Breast epithelium (tissue), 4 donors: ENCODE measurements around the gene FASN. TPM values are rescaled to one million over a fixed set of nuclear protein-coding genes. Genes with fewer than 3 reads are reported as not detected.

Source experiments
- DNase-seq, 2 donors: peaks; one replicate each; pipeline ENCODE4 v3.0.0-alpha.2; 2019; ENCODE audit warnings: low spot score in 2 of 2
- H3K27ac ChIP-seq, 2 donors: fragments of 200-600 bp; sonication (generic) in 1 of 2; one replicate each; pipeline ENCODE4 v1.5.1; 2016 to 2019; ENCODE audit warnings: mild to moderate bottlenecking in 1 of 2
- H3K27me3 ChIP-seq, 2 donors: fragments of 200-600 bp; sonication (generic) in 1 of 2; one replicate each; pipeline versions ENCODE4 v1.5.1 to v1.6.0; 2017 to 2019; ENCODE audit warnings: control low read depth in 1 of 2, mild to moderate bottlenecking in 1 of 2
- H3K36me3 ChIP-seq: fragments of 200-600 bp; one replicate; pipeline ENCODE4 v1.5.1; 2019
- H3K4me1 ChIP-seq, 2 donors: fragments of 200-600 bp; sonication (generic); one replicate each; pipeline ENCODE4 v1.5.1; 2016 to 2019; ENCODE audit warnings: control low read depth in 1 of 2
- H3K4me3 ChIP-seq, 3 donors: fragments of 200-600 bp; sonication (generic); 1 replicate in 2 of 3; 2 replicates in 1 of 3; pipeline ENCODE4 v1.5.1; 2016 to 2019; ENCODE audit warnings: mild to moderate bottlenecking in 3 of 3, moderate library complexity in 2 of 3
- H3K9me3 ChIP-seq, 2 donors: fragments of 200-600 bp; sonication (generic) in 1 of 2; one replicate each; pipeline ENCODE4 v1.5.1; 2016 to 2019; ENCODE audit warnings: control low read depth in 1 of 2
- CTCF ChIP-seq, 3 donors: fragments of 450-650 bp; IDR thresholded peaks; one replicate each; pipeline ENCODE4 v1.5.1; 2016 to 2017; ENCODE audit warnings: antibody characterized with exemption in 3 of 3, mild to moderate bottlenecking in 3 of 3, moderate library complexity in 3 of 3
- POLR2A ChIP-seq: fragments of 450-650 bp; IDR thresholded peaks from one replicate; pipeline ENCODE4 v1.6.1; 2016; ENCODE audit warnings: antibody characterized with exemption, mild to moderate bottlenecking, moderate library complexity
- POLR2AphosphoS5 ChIP-seq, 3 donors: sonication (generic); formaldehyde crosslinking; IDR thresholded peaks; one replicate each; pipeline ENCODE4 v1.6.1; 2017; ENCODE audit warnings: antibody characterized with exemption in 3 of 3
- intact Hi-C: fragments of 100-400 bp; cut with DNase I; formaldehyde crosslinking; loops from one replicate; pipeline ENCODE4 v1.15.1; 2023; ENCODE audit warnings: low total_unique reads
- total RNA-seq, 3 donors: library from RNA; depleted of rRNA; stranded (reverse); fragments of >200 nt; gene quantifications; one replicate each; pipeline ENCODE4 v1.1.0, GENCODE V29; 2016

The FASN gene
- total RNA-seq, 3 donors from 2014 or later: 95.4 to 590 (median 98.6) TPM

- no peak for TF ChIP-seq POLR2A
- no peak for TF ChIP-seq CTCF (IDR thresholded peaks at IDR 0.05)
- no peak for TF ChIP-seq POLR2AphosphoS5 (IDR thresholded peaks at IDR 0.05)
- Histone ChIP-seq H3K4me3 (peak overlapping the region in 1 of 3 donors; percentile 96), H3K9me3 (no peaks in the 10 kb centered on the region), H3K27ac (peak overlapping the region in 1 of 2 donors; percentile 97), H3K36me3 (peaks cover 5% of the 10 kb centered on the region), H3K27me3 (no peaks in the 10 kb centered on the region), H3K4me1 (peaks cover 0 to 11% of the 10 kb centered on the region in 2 donors)
- no peak for DNase-seq
- intact Hi-C loops: no loop called here
Measured at GRCh38 chr17:82063424-82064415, 34.3 kb downstream of the FASN start.

- no peak for DNase-seq
- H3K36me3 ChIP-seq: peaks cover 5% of the 10 kb centered on the region
- intact Hi-C loops: no loop called here
- H3K4me1 ChIP-seq: peaks cover 0 to 11% of the 10 kb centered on the region in 2 donors
- TF ChIP-seq POLR2AphosphoS5 (IDR thresholded peaks at IDR 0.05): no peak
- TF ChIP-seq CTCF (IDR thresholded peaks at IDR 0.05): no peak
- no peak for TF ChIP-seq POLR2A
- H3K4me3 ChIP-seq: no peak overlapping the region
- no peak overlapping the region for H3K27ac ChIP-seq
- no peaks in the 10 kb centered on the region for H3K9me3 ChIP-seq
- no peaks in the 10 kb centered on the region for H3K27me3 ChIP-seq
Measured at GRCh38 chr17:82062984-82063368, 35.1 kb downstream of the FASN start.

- Histone ChIP-seq H3K36me3 (peaks cover 5% of the 10 kb centered on the region), H3K9me3 (no peaks in the 10 kb centered on the region), H3K4me3 (no peak overlapping the region), H3K4me1 (peaks cover 0 to 11% of the 10 kb centered on the region in 2 donors), H3K27ac (no peak overlapping the region), H3K27me3 (no peaks in the 10 kb centered on the region)
- TF ChIP-seq POLR2AphosphoS5 (IDR thresholded peaks at IDR 0.05): no peak
- no peak for TF ChIP-seq CTCF (IDR thresholded peaks at IDR 0.05)
- no peak for TF ChIP-seq POLR2A
- intact Hi-C loops: no loop called here
- DNase-seq: no peak
Measured at GRCh38 chr17:82062076-82062983, 35.7 kb downstream of the FASN start.

GRCh38 chr17:82061047-82061925 lies 36.8 kb downstream of the FASN start:
- peaks cover 0 to 11% of the 10 kb centered on the region in 2 donors for H3K4me1 ChIP-seq
- peaks cover 5% of the 10 kb centered on the region for H3K36me3 ChIP-seq
- no peak for TF ChIP-seq CTCF (IDR thresholded peaks at IDR 0.05)
- TF ChIP-seq POLR2A: no peak
- TF ChIP-seq POLR2AphosphoS5 (IDR thresholded peaks at IDR 0.05): no peak
- H3K9me3 ChIP-seq: no peaks in the 10 kb centered on the region
- H3K4me3 ChIP-seq: no peak overlapping the region
- H3K27ac ChIP-seq: no peak overlapping the region
- no peak for DNase-seq
- no peaks in the 10 kb centered on the region for H3K27me3 ChIP-seq
- intact Hi-C loops: no loop called here
